ENCODE results near the gene SPX.

GRCh38 chr12:21576431-21576830 lies 50.3 kb downstream of the SPX start:
- TF ChIP-seq POLR2AphosphoS5 (IDR thresholded peaks at IDR 0.05; ENCODE audit: low read depth, low read length) (no peak), POLR2A (IDR thresholded peaks at IDR 0.05; ENCODE audit: low read depth, low read length) (no peak)
